Effector CD8-positive, alpha-beta T cell (primary cell): ENCODE measurements around the gene MRPS23.

Source experiments
- DNase-seq: peaks from one replicate; lab custom pipeline; 2025; lab: John Stamatoyannopoulos, UW

Gene MRPS23

GRCh38 chr17:57794841-57795240 lies 55.0 kb downstream of the MRPS23 start:
- DNase-seq: no peak

DNA sequence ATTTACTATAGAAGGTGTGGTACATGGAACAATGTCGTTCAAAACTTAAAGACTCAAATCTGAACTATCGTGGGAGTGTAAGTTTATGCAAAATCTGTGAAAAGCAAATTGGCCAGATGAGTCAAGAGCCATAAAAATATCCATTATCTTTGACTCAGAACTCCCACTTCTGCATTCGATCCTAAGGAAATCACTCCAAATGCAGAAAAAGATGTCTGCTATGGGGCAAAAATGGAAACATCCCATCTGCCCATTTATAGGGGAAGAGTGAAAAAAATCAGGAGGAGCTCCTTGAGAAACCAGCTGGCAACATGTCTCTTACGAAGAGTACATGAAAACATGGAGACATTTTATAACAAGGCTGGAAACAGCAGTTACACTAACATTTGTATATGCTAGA lies 61.1 kb downstream of the MRPS23 start:
- DNase-seq: no peak

GRCh38 chr17:57785022-57785421 lies 64.8 kb downstream of the MRPS23 start:
- DNase-seq: no peak
